Activated CD8-positive, alpha-beta memory T cell treated with anti-CD3 and anti-CD28 coated beads for 1 hour (primary cell): ENCODE results near the gene UBE3C.
A peak's percentile ranks its signal among the peaks of the same experiment; 100 is the strongest.
"Not testable (repeated sequence)": the region's sequence is repeated elsewhere in the genome, so short reads cannot be mapped to it uniquely, and the experiment has no call there.

Experiments used
- DNase-seq, 2 donors: peaks; one replicate each; pipeline ENCODE4 v3.0.0-alpha.2; 2020; ENCODE audit warnings: low read depth in 1 of 2; ENCODE audit errors: extremely low read depth in 1 of 2

UBE3C gene

GRCh38 chr7:157138424-157139110, at the start of gene UBE3C:
Gene UBE3C (plus strand): TSS chr7:157138926. CDS start chr7:157139273, 347 bp downstream.
- DNase-seq, result peak; percentile 69 to 90

- no peak for DNase-seq
These were observed 49.6 kb upstream of the UBE3C start for GRCh38 chr7:157089100-157089610.

GRCh38 chr7:157090485-157091165, 48.1 kb upstream of the UBE3C start:
- no peak for DNase-seq

- no peak for DNase-seq
These were observed 42.3 kb upstream of the UBE3C start for GRCh38 chr7:157096286-157097055.

- no peak for DNase-seq
These were observed 41.7 kb upstream of the UBE3C start for GRCh38 chr7:157097056-157097329.

- no peak for DNase-seq
These were observed 41.2 kb upstream of the UBE3C start for GRCh38 chr7:157097569-157097968.

GRCh38 chr7:157100005-157100404, 38.7 kb upstream of the UBE3C start:
- not testable (repeated sequence) for DNase-seq

GRCh38 chr7:157103641-157104040, 35.1 kb upstream of the UBE3C start:
- not testable (repeated sequence) for DNase-seq

- no peak for DNase-seq
These were observed 27.4 kb upstream of the UBE3C start for GRCh38 chr7:157111311-157111710.

- no peak for DNase-seq
These were observed 26.0 kb upstream of the UBE3C start for GRCh38 chr7:157112706-157113105.

GRCh38 chr7:157113607-157114006, 25.1 kb upstream of the UBE3C start:
- no peak for DNase-seq

GRCh38 chr7:157116762-157117161, 22.0 kb upstream of the UBE3C start:
- no peak for DNase-seq

GRCh38 chr7:157117796-157118195, 20.9 kb upstream of the UBE3C start:
- DNase-seq, result no peak

GRCh38 chr7:157120181-157120580, 18.5 kb upstream of the UBE3C start:
- no peak for DNase-seq

GRCh38 chr7:157121184-157121715, 17.5 kb upstream of the UBE3C start:
- DNase-seq, result no peak

GRCh38 chr7:157122800-157123495, 15.8 kb upstream of the UBE3C start:
- DNase-seq, result no peak

GRCh38 chr7:157124690-157125089, 14.0 kb upstream of the UBE3C start:
- no peak for DNase-seq

- no peak for DNase-seq
These were observed 13.1 kb upstream of the UBE3C start for GRCh38 chr7:157125376-157126223.

GRCh38 chr7:157126921-157127320, 11.8 kb upstream of the UBE3C start:
- DNase-seq, result no peak

GRCh38 chr7:157129200-157129599, 9.5 kb upstream of the UBE3C start:
- no peak for DNase-seq
